SK-MEL-5 (cell line): ENCODE measurements around the gene TMEM106A. TPM values are rescaled to one million over a fixed set of nuclear protein-coding genes. Genes with fewer than 3 reads are reported as not detected.
"Not testable (repeated sequence)": the region's sequence is repeated elsewhere in the genome, so short reads cannot be mapped to it uniquely, and the experiment has no call there.

Experiments used
- DNase-seq: peaks from one replicate; pipeline ENCODE4 v3.0.0-alpha.2; 2016; ENCODE audit warnings: low read depth, low spot score
- in situ Hi-C: cut with HindIII; loops from 2 replicates; pipeline ENCODE4 v1.10.0; 2016; ENCODE audit warnings: low sequenced_read_pairs, high pct_unique_total_duplicates, low pct_unique_long_range_greater_than_20kb
- small RNA-seq, 2 experiments: library from RNA; depleted of rRNA; stranded (forward); fragments of <200 nt; gene quantifications; one replicate each; pipeline ENCODE3, GENCODE V24; 2014
- total RNA-seq: library from RNA; depleted of rRNA; stranded (reverse); fragments of >200 nt; shearing (Covaris generic); gene quantifications from 2 replicates; pipeline ENCODE4 v1.2.3, GENCODE V29; 2014; rRNA removed

The TMEM106A gene
- total RNA-seq, 1 experiment from 2014 or later, result 1.2 TPM

- DNase-seq, in situ Hi-C loops: not testable (repeated sequence)
These were observed 21.6 kb downstream of the TMEM106A start for GRCh38 chr17:43233263-43233662.

GRCh38 chr17:43233877-43234276 is 22.2 kb downstream of the TMEM106A start, which contains the start of gene RNU2-1:
Gene RNU2-1, minus strand, starts transcription at chr17:43233977.
- in situ Hi-C loops, DNase-seq: not testable (repeated sequence)

GRCh38 chr17:43239597-43239996 is 27.9 kb downstream of the TMEM106A start:
- in situ Hi-C loops, DNase-seq: not testable (repeated sequence)

- DNase-seq, in situ Hi-C loops: not testable (repeated sequence)
These were observed 29.1 kb downstream of the TMEM106A start for GRCh38 chr17:43240596-43241352.

GRCh38 chr17:43246456-43246855 is 34.8 kb downstream of the TMEM106A start:
- DNase-seq, in situ Hi-C loops: not testable (repeated sequence)

Small RNA genes within 50 kb of the gene (small RNA-seq; reads per million reads assigned to genes)
- gene AC060780.2 (0 reads per million in 2 experiments), gene AC060780.3 (0 reads per million in 2 experiments), gene RF00004 (0 reads per million in 2 experiments), gene RNU2-1 (0 reads per million in 2 experiments)

Other genes with a start within 250 kb of the TMEM106A start
- 24.3 and 26.7 TPM in 2 replicates for gene AARSD1, start 247.4 kb upstream of the TMEM106A start, total RNA-seq
- 0.42 TPM in 1 of 2 replicates, not detected in the other for gene PTGES3L, start 231.8 kb upstream of the TMEM106A start, total RNA-seq
- gene RUNDC1, start 231.3 kb upstream of the TMEM106A start, total RNA-seq, result 6.2 and 7.2 TPM in 2 replicates
- 2,384 and 3,000 TPM in 2 replicates for gene RPL27, start 213.5 kb upstream of the TMEM106A start, total RNA-seq
- gene IFI35, start 205.1 kb upstream of the TMEM106A start, total RNA-seq, result 55.8 and 63.1 TPM in 2 replicates
- gene VAT1, start 189.5 kb upstream of the TMEM106A start, total RNA-seq, result 315 and 329 TPM in 2 replicates
- not detected in 2 replicates for gene RND2, start 186.6 kb upstream of the TMEM106A start, total RNA-seq
- gene BRCA1, start 86.5 kb upstream of the TMEM106A start, total RNA-seq, result 45.9 and 51.5 TPM in 2 replicates
- 88.6 and 95.0 TPM in 2 replicates for gene NBR1, start 40.7 kb upstream of the TMEM106A start, total RNA-seq
- not detected in 2 replicates for gene CCDC200, start 16.7 kb downstream of the TMEM106A start, total RNA-seq
- gene RNU2-1, start 22.1 kb downstream of the TMEM106A start, total RNA-seq, result not detected in 2 replicates
- gene ARL4D, start 187.1 kb downstream of the TMEM106A start, total RNA-seq, result 3.4 and 3.7 TPM in 2 replicates